Suppressor macrophage treated with lipopolysaccharide for 4 hours (primary cell): ENCODE measurements around the gene TFAP2B.

ENCODE experiments used
- DNase-seq: peaks from one replicate; pipeline ENCODE4 v3.0.0-alpha.2; 2020

Gene TFAP2B

DNA sequence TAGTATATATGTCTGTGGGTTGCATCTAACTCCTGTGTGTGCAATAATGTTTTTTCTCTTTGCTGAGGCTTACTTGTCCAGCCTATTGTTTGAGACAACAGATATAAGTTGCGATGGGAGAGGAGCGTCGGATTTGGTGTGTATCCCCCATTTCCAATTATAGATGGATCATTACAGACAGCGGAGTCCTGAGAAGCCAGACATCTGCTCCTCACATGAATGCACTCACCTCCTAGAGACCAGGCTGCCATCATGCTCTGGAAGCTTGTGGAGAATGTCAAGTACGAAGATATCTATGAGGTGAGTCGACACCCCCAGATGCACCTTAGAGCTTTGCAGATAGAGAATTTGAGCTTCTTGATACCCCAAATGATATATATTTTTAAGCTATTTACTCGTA is at the start of gene TFAP2B:
Gene TFAP2B (plus strand): TSS at position 199 of the 400 bp plus-strand sequence. CDS start 21 bp downstream, at position 220.
- DNase-seq = no peak

DNA sequence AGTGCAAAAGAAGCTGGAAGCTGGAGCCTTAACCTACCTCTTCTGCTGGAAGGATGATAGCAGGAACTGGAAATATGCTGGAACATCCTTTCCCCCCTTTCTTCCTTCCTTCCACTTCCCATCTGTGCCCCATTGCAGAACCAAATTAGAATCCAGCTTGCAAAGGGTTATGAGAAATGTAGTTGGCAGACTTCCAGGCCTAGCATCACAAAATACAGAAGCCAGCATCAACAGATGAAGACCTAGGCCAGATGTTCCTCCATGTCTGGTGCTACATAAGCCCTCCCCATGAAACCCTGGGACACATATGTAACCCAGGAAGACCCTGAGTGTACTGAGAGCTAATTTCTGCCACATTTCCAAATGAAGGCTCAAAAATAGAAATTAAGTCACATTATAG is 40.0 kb upstream of the TFAP2B start:
- no peak for DNase-seq

DNA sequence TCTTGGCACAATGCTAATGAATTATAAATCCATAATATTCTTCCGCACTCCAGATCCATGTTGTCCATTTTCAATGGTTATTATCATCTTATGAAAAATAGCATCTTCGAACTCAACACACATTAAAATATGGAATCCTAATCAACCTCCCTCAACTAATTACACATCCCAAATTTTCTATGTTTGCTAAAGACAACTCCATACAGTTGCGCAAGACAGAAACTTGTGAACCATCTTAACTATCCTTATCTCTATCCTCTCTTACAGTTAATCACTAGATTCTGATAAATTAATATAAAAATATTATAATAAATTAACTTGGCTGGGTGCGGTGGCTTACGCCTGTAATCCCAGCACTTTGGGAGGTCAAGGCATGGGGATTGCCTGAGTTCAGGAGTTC is 38.3 kb upstream of the TFAP2B start:
- DNase-seq = no peak

- no peak for DNase-seq
Measured at GRCh38 chr6:50785921-50786320, 32.8 kb upstream of the TFAP2B start.

GRCh38 chr6:50791900-50792508 is 26.7 kb upstream of the TFAP2B start:
- DNase-seq = peak; percentile 62

- DNase-seq = no peak
Measured at GRCh38 chr6:50792771-50793170, 25.9 kb upstream of the TFAP2B start.

- DNase-seq = no peak
Measured at GRCh38 chr6:50795574-50795973, 23.1 kb upstream of the TFAP2B start.

DNA sequence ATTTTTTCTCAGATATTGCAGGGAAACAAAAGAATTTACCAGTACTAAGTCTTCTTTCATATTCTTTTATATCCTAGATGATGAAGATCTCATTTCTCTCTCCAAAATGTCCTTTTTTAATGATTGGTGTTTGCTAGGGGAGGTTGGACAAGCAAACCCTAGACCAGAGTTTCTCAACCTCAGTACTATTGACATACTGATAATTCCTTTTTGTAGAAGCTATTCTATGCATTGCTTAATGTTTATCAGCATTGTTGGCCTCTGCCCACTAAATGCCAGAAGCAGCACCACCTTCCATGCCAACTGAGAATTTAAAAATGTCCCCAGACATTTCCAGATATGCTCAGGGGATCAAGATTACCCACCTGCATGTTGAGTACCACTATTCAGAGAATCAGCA is 14.4 kb upstream of the TFAP2B start:
- DNase-seq = no peak

DNA sequence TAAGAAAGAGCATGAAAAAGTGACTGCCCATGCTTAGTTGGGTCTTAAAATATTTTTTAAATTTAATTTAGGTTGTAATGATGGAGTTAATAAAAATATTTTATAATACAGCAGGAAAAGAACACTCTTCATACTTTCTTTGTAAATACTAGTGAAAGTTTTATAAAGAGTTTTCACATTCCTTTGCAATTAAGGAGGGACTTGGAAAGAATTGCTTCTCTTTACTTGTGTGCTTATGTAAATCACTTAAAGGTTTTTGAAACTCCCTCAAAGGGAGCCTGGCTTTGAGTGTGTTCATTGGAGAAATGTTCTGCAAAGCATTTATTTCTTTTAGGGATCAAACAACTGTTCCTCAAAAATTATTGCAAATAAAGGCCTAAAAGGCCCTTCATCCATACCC is 11.6 kb upstream of the TFAP2B start:
- DNase-seq = no peak

- DNase-seq = peak; percentile 9
Measured at GRCh38 chr6:50815436-50816114, 3.1 kb upstream of the TFAP2B start.

GRCh38 chr6:50816115-50816675 is 2.5 kb upstream of the TFAP2B start:
- DNase-seq = peak; percentile 83

DNA sequence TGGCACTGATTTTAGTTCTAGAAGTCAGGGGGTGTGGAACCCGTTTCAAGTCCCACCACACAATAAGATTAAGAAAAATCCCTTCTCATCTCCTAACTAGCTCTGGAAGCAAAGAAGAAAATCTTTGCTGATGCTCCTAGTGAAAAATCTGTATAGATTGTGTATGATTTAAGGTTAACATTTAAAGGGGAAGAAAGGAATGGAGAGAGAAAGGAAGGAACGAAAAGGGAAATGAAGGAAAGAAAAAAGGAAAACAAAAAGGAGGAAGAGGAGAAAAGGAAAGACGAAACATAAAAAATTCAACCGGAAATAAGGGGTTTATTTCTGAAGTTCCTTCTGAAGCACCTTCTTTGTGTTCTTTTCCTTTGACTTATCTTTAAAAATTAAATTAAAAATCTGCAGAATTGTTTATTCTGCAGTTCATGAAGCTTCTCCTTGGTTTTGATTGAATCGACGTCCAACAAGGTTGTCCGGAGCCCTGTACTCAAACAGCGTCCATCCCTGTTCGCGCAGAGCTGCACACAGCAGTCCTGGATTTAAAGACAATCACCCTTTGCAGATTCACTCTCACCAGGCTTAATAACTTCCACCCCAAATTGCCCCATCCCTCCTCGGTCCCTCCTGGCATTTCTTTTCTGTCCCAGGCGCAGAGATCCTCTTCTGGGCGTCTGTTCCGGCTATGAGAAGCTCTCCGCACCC is 1.6 kb upstream of the TFAP2B start:
- DNase-seq = no peak

GRCh38 chr6:50817646-50817950 is 1.1 kb upstream of the TFAP2B start:
- DNase-seq = no peak

DNA sequence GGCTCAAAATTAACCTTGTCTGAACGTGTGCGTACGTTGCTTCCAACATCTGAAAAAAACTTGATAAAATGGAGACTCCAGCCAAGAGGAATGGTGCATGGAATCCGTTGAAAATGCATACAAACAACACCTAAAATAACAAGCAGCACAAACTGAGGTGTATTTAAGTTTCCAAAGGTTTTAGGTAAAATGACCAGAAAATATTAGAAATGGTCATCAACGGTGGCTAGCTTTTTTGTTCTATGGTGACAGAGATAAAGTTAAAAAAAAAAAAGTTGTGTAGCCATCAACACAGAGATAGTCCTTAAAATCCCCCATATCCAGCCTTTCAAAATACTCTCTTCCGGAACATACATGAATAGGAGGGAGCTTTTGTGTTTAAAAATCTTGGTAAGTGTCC is 651 bp upstream of the TFAP2B start:
- no peak for DNase-seq

- no peak for DNase-seq
Measured at GRCh38 chr6:50819466-50819903, 814 bp downstream of the TFAP2B start.

- no peak for DNase-seq
Measured at GRCh38 chr6:50819904-50820868, 1.5 kb downstream of the TFAP2B start.

DNA sequence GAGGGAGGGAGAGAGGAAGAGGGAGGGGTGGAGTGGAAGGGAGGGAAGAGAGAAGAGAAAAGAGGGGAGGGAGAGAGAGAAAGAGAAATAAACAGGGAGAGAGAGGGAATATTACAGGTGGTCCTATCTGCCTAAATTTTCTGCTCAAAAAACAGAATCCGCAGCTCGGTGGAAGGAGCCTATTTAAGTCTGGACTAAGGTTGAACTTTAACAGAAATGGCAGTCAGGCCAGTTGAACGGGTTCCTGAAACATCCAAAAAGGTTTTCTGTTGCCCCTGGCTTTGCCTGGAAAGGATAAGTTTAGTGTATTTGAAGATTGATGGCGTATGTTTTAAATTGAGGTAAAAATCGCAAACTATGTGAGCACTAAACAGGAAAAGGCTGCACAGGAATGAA is 2.2 kb downstream of the TFAP2B start:
- no peak for DNase-seq

- no peak for DNase-seq
Measured at GRCh38 chr6:50821441-50822077, 2.9 kb downstream of the TFAP2B start.

DNA sequence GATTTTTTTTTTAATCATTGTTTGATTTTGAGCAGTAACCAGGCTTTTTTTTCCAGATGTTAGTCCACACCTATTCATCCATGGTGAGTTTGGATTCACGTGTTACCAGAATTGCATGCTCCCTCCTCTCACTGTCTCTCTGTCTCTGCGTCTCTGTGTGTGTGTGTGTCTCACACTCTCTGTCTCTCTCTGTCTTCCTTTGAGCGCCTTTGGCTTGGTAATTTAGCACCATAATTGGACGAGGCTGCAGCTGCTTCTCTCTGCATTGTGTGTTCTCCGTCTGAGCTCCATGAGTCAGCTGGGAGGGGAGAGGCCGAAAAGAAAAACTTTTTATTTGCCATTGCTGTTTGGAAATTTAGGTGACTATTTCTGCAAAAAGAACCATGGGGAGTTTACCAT is 3.4 kb downstream of the TFAP2B start:
- DNase-seq = no peak

- DNase-seq = no peak
Measured at GRCh38 chr6:50823094-50823920, 4.6 kb downstream of the TFAP2B start.

- no peak for DNase-seq
Measured at GRCh38 chr6:50824552-50824951, 5.9 kb downstream of the TFAP2B start.
